Activated CD8-positive, alpha-beta memory T cell treated with anti-CD3 and anti-CD28 coated beads for 1 hour (primary cell): ENCODE measurements around the gene CEND1.

Experiments
- DNase-seq, 2 donors: peaks; one replicate each; pipeline ENCODE4 v3.0.0-alpha.2; 2020; ENCODE audit warnings: low read depth in 1 of 2; ENCODE audit errors: extremely low read depth in 1 of 2

Gene CEND1

DNA sequence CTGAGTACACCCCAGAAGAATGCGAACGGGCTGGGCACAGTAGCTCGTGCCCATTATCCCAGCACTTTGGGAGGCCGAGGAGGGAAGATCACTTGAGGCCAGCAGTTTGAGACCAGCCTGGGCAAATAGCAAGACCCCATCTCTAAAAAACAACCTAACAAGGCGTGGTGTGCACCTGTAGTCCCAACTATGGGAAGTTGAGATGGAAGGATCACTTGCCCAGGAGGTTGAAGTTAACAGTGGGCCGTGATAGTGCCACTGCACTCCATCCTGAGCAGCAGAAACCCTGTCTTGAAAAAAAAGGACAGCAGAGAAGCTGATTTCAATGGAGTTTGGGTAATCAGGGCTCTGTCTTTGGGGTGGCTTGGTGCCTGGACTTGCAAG is 23.2 kb upstream of the CEND1 start:
- no peak for DNase-seq

DNA sequence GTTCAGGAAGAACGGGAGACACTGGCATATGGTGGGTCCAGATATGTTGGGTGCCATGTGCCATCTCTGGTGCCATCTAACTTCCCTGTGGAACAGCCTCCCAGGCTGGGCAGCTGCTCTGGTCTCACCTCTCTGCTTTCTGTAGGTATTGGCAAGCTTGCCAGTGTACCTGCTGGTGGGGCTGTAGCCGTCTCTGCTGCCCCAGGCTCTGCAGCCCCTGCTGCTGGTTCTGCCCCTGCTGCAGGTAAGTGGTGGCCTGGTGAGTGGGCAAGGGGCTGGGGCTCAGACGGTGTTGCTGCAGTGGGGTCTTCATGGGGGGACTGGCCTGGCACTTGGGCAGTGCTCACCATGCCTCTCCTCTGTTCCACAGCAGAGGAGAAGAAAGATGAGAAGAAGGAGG is 22.5 kb upstream of the CEND1 start:
- DNase-seq, result no peak

DNA sequence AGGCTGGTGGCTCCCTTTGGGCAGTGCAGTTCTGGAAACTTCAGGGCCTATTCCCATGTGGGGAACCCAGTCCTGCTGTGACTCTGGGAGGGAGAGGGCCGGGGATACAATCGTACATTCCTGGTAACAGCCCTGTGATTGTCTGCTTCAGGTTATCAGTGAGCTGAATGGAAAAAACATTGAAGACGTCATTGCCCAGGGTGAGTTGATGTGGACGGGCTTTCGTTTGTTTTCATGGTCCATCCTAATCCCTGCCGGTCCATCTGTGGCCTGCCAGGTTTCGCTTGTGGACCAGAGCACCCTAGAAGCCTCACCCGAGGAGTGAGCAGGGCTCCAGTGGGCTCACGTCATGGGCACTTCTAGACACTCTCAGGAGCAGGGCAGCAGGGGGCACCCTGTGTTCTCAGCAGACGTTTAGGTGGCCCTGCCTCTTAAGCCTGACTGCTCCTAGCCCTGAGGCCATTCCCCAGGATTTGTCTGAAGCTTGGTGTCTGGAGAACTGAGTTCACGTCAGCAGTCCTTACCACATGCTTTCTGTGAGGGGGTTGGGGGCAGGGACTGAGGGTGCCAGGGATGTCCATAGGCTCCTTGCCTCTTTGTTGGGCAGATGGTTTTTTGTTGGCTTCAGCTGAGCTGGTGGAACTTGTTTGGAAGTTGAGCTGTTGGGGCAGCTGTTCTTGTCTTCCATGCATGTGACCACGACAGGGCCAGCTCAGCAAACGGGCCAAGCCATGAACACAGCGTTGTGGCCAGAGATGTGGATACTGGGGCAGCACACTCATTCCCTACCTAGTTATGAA is 21.8 kb upstream of the CEND1 start:
- DNase-seq, result no peak

- no peak for DNase-seq
Observed at GRCh38 chr11:810040-810567, 20.2 kb upstream of the CEND1 start.

DNA sequence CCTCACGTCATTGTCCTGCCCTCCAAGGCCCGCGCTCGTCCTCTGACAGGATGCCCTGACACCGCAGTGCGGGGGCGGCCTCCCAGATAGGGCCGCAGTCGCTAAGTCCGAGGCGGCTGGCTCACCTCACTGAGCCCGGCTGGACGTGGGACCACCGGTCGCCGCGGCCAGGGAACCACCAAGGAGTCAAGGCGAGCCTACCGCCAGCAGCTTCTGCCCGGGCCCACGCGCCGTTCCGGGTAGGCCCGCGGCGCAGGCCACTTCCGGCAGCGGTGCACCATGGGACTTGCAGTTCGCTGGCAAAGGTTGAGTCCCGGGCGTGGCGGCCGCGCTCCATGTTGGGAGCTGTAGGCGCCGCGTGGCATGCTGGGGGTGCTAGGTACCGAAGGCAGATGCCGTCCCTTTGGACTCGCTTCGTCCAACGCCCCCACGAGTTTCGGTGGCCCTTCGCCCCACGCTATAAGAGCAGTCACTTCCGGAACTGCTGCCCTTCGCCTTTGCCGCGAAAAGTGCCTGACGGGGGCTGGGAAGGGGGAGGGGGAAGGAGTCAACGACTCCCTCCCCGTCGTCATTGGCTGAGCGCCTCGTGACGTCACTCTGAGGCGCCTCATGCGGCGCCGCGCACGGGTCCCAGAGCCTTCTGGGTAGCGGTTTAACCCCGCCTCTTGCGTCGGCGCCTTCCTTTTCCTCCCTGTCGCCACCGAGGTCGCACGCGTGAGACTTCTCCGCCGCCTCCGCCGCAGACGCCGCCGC is 19.6 kb upstream of the CEND1 start, which contains the start of gene RPLP2:
Gene RPLP2 (plus strand): TSS at position 681 of the 753 bp plus-strand sequence. CDS start 268 bp downstream, outside the sequence.
- peak; percentile 92 to 98 for DNase-seq

- no peak for DNase-seq
Observed at GRCh38 chr11:808427-809286, 18.8 kb upstream of the CEND1 start.

DNA sequence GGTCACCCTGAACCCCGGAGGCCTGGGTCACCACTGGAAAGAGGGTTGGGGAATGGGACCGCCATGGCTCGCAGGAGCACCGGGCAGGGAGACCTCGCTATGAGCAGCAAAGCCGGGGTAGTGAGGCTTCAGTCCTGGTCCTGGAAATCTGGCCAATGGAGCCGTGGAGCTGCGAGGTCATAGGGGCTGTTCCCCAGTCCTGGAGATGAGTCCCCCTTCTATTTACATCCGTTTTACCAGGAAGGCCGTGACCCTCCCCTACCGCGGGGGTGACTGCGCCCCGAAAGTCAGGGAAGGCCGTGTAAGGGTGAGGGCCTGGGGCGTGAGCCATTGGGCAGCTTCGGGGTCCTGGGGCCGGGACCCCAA is 14.7 kb upstream of the CEND1 start:
- DNase-seq, result no peak

DNA sequence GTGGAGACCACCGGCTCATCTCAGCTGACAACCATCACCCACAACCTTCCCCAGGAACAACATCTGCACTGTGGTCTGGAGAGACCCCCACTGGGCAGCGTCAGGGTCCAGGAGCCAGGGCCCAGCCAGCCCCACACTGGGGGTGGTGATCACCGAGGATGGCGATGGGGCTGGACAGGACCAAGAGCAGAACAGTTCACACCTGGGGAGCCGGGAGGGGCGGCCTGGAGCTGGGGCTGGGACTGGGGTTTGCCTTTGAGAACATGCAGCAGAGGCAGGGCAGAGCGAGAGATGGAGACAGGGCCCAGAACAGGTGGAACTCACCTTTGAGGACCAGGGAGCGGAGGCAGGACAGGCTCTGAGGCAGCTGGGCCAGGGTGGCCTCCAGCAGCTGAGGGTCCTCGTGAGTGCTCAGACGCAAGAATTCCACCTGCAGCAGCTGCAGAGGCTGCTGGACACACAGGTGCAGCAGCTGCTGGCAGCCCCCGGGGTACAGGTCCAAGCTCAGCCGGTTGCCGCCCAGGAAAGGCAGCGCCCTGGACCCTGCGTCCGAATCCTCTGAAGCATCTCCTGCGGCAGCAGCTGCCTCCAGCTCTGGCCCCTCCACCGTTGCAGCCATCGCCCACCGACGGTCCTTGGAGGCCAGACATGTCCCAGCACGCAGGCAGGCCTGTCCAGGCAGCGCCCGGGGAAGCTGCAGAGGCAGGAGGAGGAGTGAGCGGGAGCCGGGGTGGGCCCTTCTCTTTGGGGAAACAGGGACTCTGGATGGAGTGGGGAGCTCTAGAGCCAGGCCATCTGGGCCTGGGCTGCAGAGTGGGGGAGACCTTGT is 14.1 kb upstream of the CEND1 start:
- no peak for DNase-seq

DNA sequence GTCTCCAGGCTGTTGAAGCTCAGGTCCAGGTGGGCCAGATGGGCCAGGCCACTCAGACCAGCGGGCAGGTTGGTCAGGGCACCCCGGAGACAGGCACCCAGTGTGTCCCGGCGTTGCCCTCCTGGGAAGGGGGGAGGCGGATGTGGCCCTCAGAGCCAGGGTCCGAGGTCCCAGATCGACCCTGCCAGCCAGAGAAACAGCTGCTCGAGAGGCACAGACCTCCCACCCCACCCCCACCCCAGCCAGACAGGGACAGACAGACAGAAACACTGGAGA is 13.5 kb upstream of the CEND1 start:
- no peak for DNase-seq

- no peak for DNase-seq
Observed at GRCh38 chr11:802693-803466, 13.0 kb upstream of the CEND1 start.

GRCh38 chr11:802018-802617 is 12.2 kb upstream of the CEND1 start:
- DNase-seq, result no peak

DNA sequence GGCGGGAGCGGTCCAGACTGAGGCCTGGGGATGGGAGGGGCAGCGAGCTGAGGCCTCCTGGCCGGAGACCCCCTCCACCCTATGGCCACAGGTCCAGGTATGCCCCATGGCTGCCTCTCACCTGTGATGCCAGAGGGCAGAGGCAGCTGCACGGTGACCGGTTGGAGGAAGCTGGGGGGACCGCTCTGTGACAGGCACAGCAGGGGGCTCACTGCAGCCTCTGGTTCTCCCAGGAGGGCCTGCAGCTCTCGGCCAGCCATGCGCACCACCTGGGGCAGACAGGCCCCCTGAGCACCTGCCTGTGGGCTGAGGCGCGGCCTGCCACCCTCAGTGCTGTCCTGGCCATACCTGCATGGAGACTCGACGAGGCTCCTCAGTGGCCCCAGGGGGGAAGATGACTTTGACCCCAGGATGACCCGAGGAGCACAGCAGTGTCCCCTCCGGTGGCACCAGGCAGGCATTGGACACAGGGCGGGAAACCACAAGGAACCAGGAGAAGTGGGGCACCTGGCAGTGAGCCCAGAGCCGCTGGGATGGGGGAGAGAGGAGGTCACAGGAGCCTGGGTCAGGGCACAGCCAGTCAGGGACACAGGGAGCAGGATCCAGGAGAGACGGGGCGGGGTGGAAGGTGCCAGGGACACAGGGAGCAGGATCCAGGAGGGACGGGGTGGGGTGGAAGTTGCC is 11.3 kb upstream of the CEND1 start:
- DNase-seq, result no peak

GRCh38 chr11:800473-800872 is 10.6 kb upstream of the CEND1 start:
- DNase-seq, result no peak

GRCh38 chr11:799641-800316 is 9.9 kb upstream of the CEND1 start:
- DNase-seq, result no peak

DNA sequence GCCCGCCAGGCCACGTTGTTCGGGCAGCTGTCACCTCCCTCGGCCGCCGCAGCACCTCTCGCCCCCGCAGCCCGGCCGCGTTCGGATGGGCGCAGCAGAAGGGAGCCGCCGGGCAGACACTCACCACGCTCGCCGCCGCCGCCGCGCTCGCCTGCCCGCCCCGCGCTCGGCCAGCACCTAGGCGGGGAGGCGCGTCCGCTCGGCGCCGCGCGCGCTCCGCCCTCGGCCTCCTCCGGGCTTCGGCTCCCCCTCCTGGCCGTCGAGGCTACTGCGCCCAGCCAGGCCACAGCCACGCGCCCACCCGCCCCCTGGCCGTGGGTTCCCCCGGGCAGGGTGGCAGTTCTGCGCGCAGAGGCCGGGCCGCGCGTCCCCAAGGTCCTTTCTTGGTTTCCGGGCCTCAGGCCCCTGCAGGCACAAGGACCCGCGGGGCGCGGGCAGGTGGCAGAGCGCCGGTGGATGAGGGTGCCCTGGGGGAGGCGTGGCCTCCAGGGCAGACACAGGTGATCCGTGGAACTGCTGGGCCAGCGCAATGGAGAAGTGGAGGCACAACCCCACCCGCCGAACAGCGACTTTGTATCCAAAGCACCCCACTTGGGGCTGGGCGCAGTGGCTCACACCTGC is 8.3 kb upstream of the CEND1 start, which contains the start of gene SLC25A22:
Gene SLC25A22 (minus strand): TSS at position 189 of the 621 bp plus-strand sequence. CDS start 3,275 bp downstream, outside the sequence.
- DNase-seq, result peak; percentile 51 to 79

GRCh38 chr11:797296-798092 is 7.6 kb upstream of the CEND1 start:
- peak; percentile 52 to 63 for DNase-seq
